ENCODE measurements around the gene EFNA1.
A peak's percentile ranks its signal among the peaks of the same experiment; 100 is the strongest.
"Not testable (repeated sequence)": the region's sequence is repeated elsewhere in the genome, so short reads cannot be mapped to it uniquely, and the experiment has no call there.

The EFNA1 gene

DNA sequence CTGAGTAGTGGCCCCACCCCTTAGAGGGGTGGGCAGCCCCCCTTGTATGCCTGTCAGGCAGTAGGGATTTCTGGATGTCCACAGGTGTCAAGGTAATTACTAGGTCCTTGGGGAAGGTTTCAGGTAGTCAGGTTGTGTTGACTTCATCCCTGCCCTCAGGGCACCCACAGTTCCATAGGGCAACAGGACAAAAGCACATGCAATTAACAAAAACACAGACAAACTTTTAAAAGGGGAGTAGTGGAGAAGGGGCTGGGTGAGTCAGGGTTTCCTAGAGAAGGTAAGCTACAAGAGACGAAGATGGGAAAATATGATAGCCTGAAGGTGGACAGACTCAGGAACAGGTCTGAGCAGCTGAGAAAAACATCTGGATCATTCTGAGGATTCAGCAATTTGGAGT, 31.3 kb downstream of the EFNA1 start:
- no peak for DNase-seq (ENCODE audit: low read depth)

- DNase-seq (ENCODE audit: low read depth), result no peak
These were observed 32.5 kb downstream of the EFNA1 start for GRCh38 chr1:155160128-155160527.

- not testable (repeated sequence) for DNase-seq (ENCODE audit: low read depth)
These were observed 35.0 kb downstream of the EFNA1 start for GRCh38 chr1:155162631-155163030.

DNA sequence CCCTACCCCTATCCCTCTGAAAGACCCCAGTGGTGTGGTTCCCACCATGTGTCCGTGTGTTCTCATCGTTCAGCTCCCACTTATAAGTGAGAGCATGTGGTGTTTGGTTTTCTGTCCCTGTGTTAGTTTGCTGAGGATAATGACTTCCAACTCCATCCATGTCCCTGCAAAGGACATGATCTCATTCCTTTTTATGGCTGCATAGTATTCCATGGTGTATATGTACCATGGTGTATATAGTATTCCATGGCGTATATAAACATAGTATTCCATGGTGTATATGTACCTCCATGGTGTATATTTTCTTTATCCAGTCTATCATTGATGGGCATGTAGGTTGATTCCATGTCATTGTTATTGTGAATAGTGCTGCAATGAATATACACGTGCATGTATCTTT, 36.1 kb downstream of the EFNA1 start:
- DNase-seq (ENCODE audit: low read depth), result not testable (repeated sequence)

GRCh38 chr1:155164625-155165024, 36.9 kb downstream of the EFNA1 start:
- not testable (repeated sequence) for DNase-seq (ENCODE audit: low read depth)

DNA sequence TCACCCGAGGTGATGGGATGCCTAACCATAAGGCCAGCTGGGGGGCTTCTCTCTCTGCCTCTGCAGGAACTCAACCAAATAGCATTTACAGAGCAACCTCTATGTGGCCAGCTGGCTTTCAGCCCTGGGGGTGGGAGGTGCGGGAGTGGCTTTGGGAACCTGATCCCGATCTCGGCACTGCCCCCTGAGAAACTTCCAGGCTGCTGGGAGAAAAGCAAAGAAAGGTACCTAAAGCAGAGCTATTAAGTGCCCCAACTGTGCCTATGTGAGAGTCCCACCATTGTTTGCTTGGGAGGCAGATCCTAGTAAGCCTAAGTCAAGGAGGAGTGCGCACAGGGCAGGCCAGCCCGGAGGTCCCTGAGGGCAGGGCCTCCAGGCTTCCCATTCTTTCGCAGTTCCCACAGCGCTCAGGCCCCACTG, 38.4 kb downstream of the EFNA1 start:
- DNase-seq (ENCODE audit: low read depth), result no peak

DNA sequence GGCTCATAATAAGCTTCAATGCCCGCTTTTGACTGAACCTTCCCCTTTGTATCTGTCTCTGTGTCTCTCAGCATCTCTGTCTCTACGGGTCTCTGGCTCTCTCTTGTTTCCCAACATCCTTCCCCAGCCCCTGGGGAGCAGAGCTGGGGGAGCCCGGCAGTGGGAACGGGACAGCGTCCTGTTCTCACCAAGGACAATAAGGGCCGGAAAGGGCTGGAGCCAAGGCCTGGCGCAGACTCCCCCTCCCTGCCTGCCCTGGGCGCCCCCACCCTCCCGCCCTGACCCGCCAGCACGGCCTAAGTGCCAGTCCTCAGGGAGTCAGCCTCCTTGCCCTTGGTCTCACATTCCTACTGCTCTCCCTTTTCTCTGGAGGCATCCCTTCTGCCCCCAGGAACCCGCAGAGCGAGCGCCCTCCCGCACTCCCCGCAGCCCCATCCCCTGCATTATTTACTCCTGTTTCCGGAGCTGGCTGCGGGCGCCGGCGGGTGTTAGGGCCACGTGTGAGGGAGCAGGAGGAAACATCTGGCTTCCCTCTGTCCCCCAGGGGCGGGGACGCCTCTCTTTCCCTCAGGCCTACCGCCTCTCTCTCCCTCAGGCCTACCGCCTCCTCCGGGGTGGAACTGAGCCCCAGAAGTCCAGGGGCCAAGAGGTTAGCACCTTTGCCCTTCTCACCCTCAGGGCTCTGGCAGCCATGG, 38.9 kb downstream of the EFNA1 start:
- DNase-seq (ENCODE audit: low read depth), result no peak

- peak; percentile 86 for DNase-seq (ENCODE audit: low read depth)
These were observed 39.8 kb downstream of the EFNA1 start for GRCh38 chr1:155167166-155168104.

DNA sequence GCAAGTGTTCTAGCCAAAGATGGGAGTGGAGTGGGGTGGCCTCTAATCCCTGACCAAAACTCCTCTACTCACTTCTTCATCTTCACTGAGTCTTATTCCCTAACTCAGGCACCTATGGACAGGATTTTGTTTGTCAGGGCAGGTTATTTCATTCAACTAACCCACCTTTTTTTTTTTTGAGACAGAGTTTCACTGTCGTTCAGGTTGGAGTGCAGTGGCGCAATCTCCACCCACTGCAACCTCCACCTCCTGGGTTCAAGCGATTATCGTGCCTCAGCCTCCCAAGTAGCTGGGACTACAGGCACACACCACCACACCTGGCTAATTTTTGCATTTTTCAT, 40.4 kb downstream of the EFNA1 start:
- not testable (repeated sequence) for DNase-seq (ENCODE audit: low read depth)

DNA sequence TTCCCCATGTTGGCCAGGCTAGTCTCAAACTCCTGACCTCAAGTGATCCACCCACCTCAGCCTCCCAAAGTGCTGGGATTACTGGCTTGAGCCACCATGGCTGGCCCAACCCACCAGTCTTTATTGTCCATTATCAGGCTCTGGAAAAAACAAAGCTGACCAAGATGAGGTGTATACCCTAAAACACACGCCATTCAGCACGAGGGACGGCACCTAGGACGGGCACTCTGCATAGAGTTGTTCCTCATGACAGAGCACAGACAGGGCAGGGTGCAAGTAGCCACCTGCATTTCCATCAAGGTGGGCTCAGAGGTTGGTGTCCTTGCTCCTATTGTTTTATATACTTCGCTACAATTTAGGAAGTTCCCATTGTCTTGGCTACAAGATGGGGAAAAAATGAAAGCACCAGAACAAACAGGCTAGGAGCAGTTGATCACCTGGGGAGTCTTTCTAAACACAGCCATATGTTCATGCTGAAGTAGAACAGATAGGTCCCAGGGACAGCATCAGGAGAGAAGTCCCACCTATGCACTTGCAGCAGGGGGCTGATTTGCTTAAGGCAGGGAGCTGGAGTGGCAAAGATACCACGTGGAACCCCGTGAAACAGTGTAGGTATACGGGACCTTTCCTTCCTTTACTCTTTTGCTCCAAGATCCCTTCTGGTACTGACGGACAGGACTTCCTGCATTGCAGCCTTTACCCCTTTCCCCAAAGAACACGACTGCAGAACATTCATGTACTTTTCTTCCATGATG, 41.0 kb downstream of the EFNA1 start:
- no peak for DNase-seq (ENCODE audit: low read depth)

- DNase-seq (ENCODE audit: low read depth), result no peak
These were observed 41.9 kb downstream of the EFNA1 start for GRCh38 chr1:155169541-155169940.

DNA sequence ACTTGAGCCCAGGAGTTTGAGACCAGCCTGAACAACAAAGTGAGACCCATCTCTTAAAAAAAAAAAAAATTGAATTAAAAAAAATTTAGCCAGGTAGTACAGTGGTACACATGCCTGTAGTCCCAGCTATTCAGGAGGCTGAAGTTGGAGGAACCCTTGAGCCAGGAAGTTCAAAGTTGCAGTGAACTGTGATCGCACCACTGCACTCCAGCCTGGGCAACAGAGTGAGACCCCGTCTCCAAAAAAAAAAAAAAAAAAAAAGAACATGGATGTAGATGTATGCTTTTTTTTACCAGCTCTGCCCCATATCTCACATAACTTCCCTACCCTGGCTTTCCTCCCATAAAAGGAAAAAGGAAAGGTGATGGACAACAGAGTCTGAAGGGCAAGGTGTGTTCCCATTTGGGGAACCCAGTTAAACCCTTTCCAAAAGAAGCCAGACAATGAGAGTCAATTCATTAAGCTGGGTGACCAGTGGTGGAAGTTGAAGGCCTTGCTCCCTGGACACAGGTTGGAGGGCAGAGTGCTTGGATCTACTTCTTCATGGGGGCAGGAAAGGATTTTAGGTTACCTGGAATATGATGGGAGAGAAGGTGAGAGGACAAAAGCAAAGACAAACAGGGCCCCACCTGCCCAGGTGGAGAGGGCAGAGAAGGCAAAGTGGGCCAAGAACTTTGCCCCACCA, 42.6 kb downstream of the EFNA1 start:
- DNase-seq (ENCODE audit: low read depth), result no peak

DNA sequence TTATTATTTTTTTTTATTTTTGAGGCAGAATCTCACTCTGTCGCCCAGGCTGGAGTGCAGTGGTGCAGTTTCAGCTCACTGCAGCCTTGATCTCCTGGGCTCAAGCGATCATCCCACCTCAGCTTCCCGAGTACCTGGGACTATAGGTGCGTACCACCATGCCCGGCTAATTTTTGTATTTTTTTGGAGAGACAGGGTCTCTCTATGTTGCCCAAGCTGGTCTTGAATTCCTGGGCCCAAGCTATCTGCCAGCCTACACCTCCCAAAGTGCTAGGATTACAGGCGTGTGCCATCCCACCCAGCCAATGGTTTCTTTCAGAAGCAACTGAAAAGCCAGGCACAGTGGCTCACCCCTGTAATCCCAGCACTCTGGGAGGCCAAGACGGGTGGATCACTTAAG, 43.1 kb downstream of the EFNA1 start:
- DNase-seq (ENCODE audit: low read depth), result no peak

DNA sequence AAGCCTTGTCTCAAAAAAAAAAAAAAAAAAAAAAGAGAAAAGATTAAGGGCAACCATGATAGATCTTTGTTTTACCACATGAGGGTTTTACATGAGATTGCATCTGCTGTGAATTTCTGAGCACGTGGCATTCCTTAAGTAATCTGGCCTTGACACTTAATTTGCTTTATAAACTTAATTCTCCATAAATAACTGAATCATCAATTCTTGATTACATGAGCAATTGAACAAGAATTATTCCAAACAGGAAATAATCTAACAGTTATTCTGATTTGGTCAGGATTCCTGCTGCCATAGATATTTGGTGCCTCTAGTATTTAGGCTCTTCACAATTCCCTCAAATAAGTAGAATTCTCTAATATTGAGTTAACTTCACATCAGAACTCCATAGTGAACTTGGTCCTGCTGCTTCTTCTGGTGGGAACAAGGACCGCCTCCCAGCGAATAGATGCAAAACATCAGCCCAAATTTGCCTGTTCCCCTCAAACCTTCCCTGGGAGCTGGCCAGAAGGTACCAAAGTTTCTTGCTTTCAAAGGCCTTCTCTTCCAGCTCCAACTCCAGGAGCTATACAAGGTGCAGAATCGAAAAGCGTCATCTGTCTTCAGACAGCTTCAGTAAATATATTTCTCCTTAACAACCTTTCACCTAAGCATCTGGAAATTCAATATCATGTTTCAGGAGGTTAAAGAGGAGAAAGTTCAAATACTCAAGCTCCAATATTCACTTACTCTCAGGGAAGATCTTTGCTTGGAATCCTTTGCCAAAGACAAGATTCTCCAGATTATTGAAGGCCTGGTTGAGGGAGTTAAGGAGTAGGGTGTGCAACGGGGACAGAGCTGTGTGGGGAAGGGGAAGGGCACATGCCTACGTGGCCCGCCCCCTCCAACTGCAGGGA, 44.4 kb downstream of the EFNA1 start:
- DNase-seq (ENCODE audit: low read depth), result no peak

DNA sequence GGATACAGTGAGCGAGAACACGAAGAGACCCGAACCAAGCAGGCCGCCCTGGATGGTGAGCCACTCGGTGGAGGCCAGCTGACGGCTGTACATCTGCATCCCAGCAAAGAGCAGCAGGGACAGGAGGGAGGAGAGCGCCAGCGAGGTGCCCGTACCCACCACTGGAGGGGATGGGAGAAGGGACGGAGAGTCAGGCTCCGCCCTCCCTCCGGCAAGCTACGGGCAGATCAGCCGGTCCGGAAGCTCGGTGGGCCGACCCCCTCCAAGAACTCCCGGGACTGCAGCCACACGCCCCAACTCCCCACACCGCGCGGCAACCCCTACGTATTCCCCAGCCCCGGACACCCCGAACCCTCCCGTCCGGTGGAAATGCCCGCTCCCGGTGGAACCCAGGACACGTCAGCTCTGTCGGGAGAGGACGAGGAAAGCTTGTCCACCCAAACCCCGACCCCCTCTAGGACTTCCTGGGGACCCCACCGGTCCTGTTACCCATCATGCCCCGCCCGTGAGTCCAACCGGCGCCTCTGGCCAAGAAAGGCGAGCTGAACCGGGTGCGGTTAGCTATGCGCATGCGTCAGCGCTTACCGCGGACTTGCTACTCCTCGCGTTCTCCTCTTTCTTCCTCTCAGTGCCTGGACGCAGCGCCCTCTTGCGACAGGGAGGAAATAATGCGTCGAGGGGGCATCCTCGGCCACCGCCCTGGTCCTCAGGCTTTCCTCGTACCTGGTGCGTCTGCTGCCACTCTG, 45.2 kb downstream of the EFNA1 start, which contains the start of gene KRTCAP2:
KRTCAP2 (minus strand) TSS at position 573 of the 746 bp plus-strand sequence; CDS start at position 493, 80 bp downstream.
- DNase-seq (ENCODE audit: low read depth), result peak; percentile 91

DNA sequence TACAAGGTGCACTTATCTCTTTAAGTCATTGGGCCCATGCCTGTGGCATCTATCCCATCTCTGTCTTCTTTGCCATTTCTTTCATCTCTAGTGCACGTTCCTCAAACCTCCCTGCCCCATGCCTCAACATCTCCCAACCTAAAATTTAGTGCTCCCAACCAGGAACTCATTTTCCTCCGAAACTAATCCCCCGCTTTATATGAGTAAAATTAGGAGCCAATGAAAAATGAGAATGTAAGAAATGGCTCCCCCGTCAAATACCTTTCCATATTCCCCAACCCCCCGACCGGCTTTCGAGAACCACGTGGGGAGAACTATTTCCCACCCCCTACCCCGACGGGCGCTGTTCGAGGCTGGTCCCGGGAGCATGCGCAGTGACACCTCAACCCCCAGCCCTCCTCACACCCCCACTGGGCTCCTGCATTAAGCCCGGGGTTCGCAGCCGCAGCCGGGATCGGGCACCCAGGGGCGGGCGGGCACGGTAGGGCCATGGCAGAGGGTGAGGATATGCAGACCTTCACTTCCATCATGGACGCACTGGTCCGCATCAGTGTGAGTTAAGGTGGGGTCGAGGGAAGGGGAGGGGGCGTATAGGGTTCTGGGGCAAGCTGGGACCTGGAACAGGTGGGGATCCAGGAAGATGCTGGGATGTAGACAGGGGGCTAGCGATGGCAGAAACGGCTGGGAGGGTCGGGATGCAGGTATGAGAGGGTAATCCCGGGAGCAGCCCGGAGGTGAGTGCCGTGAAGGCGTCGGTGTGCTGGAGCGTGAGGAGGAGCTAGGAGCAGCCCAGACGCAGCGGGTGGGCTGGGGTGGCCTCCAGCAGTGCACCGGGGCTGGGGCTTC, 46.0 kb downstream of the EFNA1 start, which contains the start of gene TRIM46:
TRIM46 (plus strand) TSS at position 372 of the 846 bp plus-strand sequence; CDS start at position 490, 118 bp downstream.
- no peak for DNase-seq (ENCODE audit: low read depth)

DNA sequence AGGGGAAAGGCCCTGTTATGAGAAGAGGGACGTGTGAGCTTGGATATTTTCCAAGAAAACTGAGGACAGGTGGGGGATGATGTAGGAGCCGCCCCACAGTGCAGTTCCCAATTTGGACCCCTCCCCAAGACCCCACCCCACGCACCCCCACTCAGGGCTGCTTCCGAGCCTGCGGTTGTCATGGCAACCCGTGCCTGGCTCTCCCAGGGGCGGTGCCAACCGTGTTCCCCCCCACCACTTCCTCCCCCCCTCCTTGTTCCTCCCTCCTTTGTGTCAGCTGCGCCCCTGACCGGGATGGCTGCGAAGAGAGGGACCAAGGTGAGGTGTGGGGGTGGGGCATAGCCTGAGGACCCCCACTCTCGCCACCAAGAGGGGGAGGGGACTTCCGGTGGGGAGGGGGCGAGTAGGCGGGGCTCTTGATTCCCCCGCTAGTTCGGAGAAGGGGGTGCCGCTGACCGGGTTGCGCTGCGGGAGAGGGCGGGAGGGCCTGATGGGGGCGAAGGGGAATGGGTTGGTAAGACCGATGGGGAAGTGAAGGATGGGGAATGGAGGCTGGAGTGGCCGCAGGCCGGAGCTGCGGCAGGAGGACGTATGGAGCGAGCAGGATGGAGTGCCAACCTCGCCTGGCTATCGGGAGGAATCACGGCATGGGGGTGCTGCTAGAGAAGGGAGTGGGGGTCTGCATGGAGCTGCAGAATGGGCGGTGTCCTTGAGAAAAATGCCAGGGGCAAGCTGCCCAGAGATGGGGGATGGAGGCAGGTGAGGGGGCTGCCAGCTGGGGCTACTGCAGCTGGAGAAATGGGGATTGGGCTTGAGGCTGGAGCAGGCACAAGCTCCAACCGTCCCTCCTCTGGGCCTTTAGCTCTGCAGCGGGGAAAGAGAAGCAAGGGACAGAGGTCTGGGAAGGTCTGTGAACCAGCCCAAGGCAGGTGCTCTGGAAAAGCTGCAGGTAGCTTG, 46.9 kb downstream of the EFNA1 start:
- DNase-seq (ENCODE audit: low read depth), result no peak
